ENCODE measurements around the gene WFDC8. TPM values are rescaled to one million over a fixed set of nuclear protein-coding genes. Genes with fewer than 3 reads are reported as not detected.

Gene WFDC8
- total RNA-seq, 1 experiment from 2014 or later, result not detected

DNA sequence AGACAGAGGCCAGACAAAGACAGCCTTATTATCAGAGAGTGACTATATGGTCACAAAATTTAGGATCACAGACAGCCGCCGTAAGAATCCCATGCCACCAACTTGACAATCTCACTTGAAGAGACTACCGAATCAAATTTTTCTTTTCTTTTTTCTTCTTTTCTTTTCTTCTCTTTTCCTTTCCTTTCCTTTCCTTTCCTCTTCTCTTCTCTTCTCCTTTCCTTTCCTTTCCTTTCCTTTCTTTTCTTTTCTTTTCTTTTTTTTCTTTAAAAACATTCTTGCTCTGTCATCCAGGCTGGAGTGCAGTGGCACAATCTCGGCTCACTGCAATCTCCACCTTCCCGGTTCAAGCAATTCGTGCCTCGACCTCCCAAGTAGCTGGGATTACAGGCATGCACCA lies 30.7 kb downstream of the WFDC8 start:
- DNase-seq (ENCODE audit: low spot score), result no peak

DNA sequence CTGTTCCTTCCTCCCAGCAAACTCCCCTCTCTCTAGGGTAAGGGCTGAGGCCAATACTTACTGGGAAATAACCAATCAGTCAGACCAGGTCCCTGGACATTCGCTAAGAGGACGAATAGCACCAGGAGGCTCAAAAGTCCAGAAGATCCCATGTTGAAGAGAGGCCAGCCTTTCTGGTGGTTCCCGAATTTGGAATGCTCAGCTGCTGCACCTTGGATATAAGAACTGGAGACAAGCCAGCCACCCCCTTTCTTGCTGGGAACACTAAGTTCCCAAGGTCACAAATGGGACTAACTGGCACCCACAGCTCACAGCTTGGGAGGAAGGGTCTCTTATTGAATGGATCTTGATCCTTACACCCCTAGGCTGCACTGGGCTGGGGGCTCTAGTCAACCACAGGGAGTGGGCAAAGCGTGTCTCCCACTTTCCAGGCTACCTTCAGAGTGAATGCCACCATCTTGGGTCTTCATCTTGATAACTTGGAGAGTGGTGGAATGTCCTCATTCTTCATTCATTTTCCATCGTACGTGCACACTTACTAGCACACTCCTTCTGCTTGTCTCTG lies 31.8 kb downstream of the WFDC8 start, which contains the start of gene EPPIN:
TSS of gene EPPIN (minus strand) at position 196 of the 565 bp plus-strand sequence. CDS start at position 152, 44 bp downstream.
- DNase-seq (ENCODE audit: low spot score), result no peak

DNA sequence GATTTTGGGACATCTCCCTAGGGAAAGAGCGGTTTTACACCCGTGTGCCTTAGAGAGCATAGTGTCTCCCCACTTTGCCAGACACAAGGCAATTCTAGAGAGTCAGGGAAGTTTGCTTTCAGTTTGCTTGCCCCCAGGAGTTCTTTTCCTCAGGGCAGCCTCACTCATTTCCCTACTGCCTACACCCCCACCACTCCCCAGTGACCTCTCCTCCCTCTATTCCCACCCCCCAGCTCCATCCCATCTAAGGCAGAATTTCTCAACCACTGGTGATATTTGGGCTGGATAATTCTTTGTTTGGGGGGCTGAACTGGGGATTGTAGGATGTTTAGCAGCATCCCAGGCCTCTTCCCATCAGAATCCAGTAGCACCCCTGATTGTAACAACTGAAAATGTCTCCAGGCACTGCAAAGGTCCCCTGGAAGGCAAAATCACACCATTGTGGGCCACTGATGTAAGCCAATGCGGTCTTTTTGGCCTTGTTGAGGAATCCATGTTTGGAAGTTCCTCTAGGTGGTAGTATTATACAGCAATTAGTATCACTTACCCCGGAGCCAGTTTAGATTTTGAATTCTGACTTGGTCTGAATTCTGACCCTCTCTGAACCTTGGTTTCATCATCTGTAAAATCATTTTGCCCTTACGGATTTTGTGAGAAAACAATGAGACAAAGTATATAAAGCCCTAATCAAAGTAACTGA lies 33.2 kb downstream of the WFDC8 start:
- peak; percentile 61 for DNase-seq (ENCODE audit: low spot score)

DNA sequence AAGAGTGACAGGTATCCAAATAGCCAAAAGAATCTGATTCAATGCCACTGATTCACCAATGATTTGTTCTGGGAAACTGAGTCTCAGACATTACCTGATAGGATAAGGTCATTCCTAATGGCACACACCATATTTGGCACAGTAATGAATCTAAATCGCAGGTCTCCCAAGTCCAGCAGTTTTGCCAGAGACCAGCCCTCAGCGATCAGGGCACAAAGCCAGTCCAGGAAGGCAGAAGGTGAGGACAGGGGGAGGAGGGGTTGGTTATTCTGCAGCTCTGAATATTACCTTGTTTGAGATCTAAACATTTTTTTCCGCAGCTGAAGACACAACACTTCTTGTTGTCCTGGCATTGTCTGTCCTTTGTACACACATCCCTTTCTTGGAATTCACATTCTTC lies 33.7 kb downstream of the WFDC8 start:
- no peak for DNase-seq (ENCODE audit: low spot score)

DNA sequence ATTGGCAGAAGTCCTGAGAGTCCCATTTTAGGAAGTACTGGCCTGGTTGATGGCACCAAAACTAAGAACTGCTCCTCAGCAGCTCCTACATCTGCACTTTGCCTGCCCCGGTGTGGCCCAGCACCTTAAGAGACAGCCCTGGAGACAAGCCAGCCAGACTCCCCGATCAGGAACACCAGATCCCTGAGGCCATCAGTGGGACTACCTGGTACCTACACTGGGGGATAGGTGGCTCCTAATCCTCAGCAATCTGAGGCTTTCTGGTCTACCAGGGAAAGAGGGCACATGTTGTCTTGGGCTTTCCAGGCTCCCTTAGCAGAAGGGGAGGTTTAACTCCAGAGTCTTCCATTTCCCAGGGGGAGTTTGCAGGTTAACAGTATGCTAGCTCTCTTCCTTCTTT lies 39.7 kb downstream of the WFDC8 start, which contains the start of gene WFDC6:
TSS of gene WFDC6 (minus strand) at position 101 of the 400 bp plus-strand sequence. CDS start at position 26, 75 bp downstream.
- DNase-seq (ENCODE audit: low spot score), result no peak

DNA sequence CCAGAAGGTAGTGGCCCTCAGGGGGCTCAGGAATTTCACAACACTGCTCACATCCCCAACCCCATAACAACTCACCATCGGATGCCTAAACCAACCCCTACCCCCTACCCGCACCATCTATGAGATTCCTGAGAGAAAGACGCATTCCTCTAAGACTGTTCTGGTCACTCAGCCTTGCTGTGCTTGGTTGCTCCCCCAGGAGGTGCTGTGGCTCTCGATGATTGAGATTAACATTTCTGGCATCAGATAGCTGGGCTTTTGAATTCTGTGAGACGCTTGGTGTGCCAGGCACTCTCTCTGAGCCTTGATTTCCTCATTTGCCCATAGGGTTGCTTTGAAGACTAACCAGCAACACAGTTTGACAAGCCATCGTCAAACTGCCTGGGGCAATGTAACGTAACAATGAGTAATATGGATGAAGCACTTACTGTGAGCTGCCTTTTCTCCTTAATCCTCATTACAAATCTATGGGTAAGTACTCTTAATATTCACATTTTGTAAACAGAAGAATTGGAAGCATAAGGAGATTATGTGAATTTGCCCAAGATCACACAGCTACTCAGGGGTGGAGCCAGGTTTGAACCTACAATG lies 40.8 kb downstream of the WFDC8 start:
- no peak for DNase-seq (ENCODE audit: low spot score)

DNA sequence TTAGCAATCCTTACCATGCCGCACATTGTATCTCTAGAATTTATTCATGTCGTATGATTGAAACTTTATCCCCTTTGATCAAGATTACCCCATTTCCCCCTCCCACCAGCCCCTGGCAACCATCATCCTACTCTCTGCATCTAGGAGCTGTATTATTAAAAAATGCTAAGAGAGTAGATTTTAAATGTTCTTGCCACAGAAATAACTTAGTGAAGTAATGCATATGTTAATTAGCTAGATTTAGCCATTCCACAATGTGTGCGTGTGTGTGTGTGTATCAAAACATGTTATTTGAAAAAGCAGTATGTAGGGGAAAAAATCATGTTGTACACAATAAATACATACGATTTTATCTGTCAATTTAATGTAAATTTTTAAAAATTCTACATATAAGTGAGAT lies 51.8 kb downstream of the WFDC8 start:
- DNase-seq (ENCODE audit: low spot score), result no peak

DNA sequence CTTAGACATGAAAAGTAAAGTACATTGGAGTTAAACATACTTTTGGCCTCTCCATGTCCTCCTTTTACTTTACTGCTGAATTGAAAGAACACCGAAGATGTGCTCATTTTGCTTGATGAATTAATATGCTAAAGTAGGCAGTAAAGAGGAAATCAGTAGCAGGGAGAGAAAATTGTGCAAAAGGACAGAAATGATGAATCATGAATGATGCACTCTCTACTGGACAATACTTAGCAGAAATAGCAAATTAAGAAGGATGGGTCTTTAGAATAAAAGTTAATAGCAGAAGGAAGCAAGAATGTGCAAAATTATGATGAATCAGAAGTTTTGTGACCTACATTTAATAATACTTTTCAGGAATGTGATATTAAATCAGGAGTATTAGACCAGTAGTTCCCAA lies 55.3 kb downstream of the WFDC8 start:
- DNase-seq (ENCODE audit: low spot score), result no peak

DNA sequence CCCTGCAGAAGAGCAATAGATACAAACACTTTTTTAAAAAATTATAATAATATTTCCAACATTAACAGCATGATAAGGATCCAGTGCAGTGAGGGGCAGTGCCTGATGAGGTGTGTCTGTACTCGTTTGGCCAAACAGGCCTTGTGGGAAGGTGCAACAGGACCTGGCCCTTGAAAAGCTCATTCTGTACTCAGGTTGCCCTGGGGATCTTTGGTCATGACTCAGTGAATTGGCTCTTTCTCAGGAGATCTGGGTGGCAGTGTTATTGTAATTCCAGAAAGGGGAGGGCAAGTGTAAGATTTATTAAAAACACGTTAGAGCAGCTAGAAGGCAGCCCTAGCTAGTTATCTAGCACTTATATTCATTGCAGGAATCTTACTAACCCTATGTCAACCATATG lies 60.8 kb downstream of the WFDC8 start:
- peak; percentile 90 for DNase-seq (ENCODE audit: low spot score)

DNA sequence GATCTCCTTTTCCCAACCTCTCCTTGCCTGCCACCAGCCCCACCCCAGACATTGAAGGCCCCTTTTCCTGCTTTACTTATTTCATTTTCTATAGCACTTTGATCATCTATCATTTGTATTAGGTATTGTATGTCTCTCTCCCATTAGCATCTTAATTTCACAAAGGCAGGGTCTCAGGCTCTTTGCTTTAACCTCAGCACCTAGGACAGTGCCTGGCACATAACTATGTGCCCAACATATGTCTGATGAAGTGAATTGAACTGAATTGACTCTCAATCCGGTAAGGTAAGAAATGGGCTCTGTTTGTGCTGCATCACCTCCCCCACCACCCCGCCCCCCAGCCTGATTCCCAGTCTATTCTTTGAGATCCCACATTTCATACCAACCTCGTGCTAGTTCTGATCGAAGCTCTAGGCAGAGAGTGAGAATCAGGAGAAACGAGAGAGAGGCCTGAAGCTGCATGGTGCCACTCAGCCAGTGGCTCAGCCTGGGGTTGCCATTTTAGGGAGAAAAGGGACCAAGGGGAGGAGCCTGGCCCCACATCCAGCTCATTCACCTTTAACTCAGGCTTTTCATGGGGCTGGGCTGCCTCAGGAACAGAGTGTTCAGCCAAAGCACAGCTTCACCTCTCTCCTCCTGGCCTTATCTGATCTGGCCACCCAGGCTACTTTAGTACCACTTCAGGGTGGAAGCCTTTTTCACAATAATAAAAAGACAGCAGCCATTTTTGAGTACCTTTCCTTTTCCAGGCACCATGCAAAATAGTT lies 63.8 kb downstream of the WFDC8 start, which contains the start of gene SPINT3:
TSS of gene SPINT3 (minus strand) at position 476 of the 767 bp plus-strand sequence. CDS start at position 462, 14 bp downstream.
- no peak for DNase-seq (ENCODE audit: low spot score)

DNA sequence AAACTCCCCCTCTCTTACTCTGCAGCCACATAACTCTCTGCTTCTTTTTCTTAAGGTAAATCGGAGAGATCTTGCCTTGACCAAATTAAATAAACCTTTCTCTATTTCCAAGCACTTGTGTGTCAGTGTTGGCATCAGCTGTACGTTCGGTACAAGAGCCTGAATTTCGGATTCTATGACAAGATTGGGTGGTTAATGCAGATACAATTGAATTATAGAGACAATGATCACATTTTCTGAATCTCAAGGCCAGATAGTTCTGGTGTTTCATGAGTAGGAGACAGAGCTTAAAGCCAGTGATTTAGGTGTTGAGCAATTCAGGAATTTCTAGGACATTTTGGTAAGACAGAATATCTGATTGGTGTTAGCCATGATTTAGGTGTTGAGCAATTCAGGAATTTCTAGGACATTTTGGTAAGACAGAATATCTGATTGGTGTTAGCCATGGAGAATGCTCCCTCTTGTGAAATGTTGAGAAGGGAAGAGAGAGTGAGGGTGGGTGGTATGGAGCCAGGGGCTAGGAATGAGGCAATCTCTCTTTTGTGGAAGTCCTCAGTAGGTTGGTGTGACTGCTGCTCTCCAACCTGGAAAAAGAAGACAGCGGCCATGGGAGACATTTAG lies 68.7 kb downstream of the WFDC8 start:
- DNase-seq (ENCODE audit: low spot score), result no peak

DNA sequence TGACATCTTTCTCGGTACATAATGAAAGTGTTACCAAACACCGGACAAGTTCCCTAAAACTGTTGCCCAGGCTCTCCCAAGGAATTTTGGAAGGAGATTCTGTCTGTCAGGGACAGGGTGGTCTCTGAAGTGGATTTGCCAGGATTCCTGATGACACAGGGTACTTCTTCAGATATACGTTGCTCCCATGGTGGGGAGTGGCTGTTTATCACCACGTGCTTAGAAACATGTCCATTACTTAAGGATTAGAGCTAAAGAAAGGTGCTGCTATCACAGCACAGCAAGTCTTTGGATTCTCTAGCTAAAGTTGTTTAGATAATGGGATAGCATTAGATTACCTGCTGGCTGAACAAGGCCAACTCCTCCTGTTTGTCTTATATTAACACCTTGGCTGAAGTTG lies 70.0 kb downstream of the WFDC8 start:
- no peak for DNase-seq (ENCODE audit: low spot score)

DNA sequence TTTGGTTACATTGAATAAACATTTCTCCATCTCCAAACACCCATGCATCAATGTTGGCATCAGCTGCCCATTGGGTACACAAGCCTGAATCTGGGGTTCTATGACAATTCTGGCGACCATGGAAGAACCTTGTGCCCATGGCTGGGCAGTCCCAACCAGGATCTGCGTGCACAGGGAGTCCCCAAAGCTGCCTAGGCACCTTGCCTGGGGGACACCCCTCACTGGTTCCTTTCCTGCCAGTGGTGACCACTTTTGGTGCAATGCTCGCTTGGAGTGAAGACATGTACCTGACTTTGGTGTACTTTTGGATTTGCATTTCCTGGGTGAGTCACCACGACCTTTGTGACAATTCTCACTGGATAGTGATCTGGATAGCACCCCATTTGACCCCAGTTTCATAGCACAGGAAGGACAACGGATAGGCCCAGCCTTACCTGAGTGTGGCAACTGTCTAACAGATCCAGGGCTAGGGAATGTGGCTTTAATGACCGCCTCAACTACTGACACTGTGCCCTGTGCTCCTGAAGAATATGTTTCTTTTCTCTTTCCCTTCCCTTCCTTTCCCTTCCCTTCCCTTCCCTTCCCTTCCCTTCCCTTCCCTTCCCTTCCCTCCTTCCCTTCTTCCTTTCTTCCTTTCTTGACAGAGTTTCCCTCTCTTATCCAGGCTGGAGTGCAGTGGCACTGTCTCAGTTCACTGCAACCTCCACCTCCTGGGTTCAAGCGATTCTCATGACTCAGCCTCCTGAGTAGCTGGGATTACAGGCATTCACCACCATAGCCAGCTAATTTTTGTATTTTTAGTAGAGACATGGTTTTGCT lies 70.8 kb downstream of the WFDC8 start:
- peak; percentile 90 for DNase-seq (ENCODE audit: low spot score)

DNA sequence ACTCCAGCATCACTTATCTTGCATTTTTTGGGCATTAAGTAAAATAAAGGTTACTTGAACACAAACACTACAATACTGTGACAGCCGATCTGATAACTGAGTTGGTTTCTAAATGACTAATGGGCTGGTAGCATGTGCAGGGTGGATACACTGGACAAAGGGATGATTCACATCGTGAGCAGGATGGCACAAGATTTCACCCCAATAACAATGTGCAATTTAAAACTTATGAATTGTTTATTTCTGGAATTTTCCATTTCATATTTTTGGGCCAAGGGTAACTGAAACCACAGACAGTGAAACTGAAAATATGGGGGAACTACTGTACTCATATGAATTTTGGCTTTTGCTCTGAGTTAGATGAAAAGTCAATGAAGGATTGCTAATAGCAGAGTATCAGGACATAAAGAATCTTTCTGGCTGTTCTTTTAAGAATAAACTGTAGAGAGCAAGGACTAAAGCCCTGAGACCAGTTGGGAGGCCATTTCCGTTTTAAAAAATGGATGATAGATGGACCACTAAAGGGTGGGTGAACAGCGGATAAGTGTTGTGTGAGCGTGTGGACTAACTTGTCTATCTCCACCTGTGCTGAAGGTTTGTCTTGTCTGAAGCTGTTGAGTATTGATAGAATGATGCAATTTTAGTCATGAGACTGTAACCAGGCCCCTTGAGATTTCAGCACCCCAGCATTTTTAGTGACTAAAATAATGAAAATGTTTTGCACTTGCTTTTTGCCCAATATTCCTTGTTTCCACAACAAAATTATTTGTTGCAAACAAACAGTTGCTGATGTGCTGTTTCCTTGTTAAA lies 71.9 kb downstream of the WFDC8 start:
- DNase-seq (ENCODE audit: low spot score), result peak; percentile 58

DNA sequence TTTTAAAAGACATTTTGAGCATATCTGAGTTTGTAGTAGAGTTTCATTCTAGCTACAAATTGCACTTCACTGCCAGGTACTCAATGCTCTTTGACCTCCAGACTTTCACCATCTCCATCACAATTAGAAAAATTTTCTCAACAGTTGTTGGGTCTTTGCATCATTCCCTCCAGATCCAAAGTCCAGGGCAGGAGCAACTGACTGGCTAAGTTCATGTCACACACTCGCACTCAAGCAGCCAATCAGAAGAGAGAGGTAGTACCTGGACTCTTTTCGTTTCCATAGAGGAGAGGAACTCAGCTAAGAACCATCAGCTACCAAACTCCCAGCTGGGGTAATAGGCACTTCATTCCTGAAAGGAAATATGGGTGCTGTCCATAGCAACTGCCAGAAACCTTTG lies 72.7 kb downstream of the WFDC8 start:
- DNase-seq (ENCODE audit: low spot score), result peak; percentile 22

DNA sequence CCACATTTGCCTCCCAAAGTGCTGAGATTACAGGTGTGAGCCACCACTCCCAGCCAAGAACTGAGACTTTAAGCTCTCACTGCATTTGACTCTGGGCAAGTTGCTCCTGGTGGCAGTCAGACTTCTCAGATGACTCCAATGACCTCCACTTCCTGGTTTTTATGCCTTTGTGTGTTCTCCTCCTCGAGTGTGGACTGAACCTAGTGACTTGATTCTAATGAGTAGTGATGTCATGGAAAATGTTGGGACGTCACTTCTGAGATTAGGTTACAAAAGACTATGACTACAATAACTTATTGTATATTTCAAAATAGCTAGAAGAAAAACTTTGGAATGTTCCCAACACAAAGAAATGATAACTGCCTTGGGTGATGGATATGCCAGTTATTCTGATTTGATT lies 75.7 kb downstream of the WFDC8 start:
- DNase-seq (ENCODE audit: low spot score), result no peak

DNA sequence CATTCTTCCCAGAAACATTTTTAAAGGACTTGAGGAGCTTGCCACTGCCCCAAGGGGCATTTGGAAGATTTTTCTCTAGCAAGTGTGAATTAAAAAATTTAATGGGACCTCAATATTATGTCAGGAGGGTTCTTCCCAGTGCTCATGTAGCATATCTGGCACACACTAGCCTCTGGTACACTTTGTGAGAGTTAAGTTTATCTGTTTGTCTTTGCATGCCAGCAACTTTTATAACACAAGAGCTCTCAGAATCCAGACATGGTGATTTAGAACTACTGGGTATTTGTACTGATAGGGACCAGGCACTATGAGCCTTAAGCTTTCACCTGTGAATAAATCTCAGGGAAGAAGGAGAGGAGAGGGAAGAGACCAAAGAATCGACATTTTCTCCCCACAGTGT lies 76.5 kb downstream of the WFDC8 start:
- DNase-seq (ENCODE audit: low spot score), result no peak

Measured in HT-29 (cell line).